Stimulated activated CD4-positive, alpha-beta T cell treated with anti-CD3 and anti-CD28 coated beads, Interleukin-1b, Interleukin-23, amount 100 ng/mL, for 1 hour (primary cell): ENCODE results near the gene KRT9.
"Not testable (repeated sequence)": the region's sequence is repeated elsewhere in the genome, so short reads cannot be mapped to it uniquely, and the experiment has no call there.

Experiments
- DNase-seq, 2 donors: peaks; one replicate each; pipeline ENCODE4 v3.0.0-alpha.2; 2020; ENCODE audit warnings: low read depth in 2 of 2

The KRT9 gene

GRCh38 chr17:41600318-41600717 is 28.5 kb upstream of the KRT9 start:
- DNase-seq = no peak

GRCh38 chr17:41599680-41600079 is 27.8 kb upstream of the KRT9 start:
- no peak for DNase-seq

- no peak for DNase-seq
Observed at GRCh38 chr17:41595585-41595984, 23.7 kb upstream of the KRT9 start.

GRCh38 chr17:41594363-41594915 is 22.6 kb upstream of the KRT9 start:
- no peak for DNase-seq

- no peak for DNase-seq
Observed at GRCh38 chr17:41593306-41593981, 21.6 kb upstream of the KRT9 start.

- no peak for DNase-seq
Observed at GRCh38 chr17:41592601-41593305, 20.9 kb upstream of the KRT9 start.

GRCh38 chr17:41589301-41589700 is 17.4 kb upstream of the KRT9 start:
- DNase-seq = no peak

- DNase-seq = no peak
Observed at GRCh38 chr17:41588126-41588810, 16.4 kb upstream of the KRT9 start.

GRCh38 chr17:41586863-41587495 is 15.1 kb upstream of the KRT9 start, which contains the start of gene KRT14:
TSS of gene KRT14 (minus strand) at chr17:41586895. CDS start at chr17:41586834, 61 bp downstream.
- DNase-seq = no peak

- DNase-seq = no peak
Observed at GRCh38 chr17:41585301-41586056, 13.6 kb upstream of the KRT9 start.

GRCh38 chr17:41584331-41584927 is 12.6 kb upstream of the KRT9 start:
- not testable (repeated sequence) for DNase-seq

- DNase-seq = no peak
Observed at GRCh38 chr17:41583137-41584127, 11.6 kb upstream of the KRT9 start.

GRCh38 chr17:41582061-41582968 is 10.5 kb upstream of the KRT9 start:
- not testable (repeated sequence) for DNase-seq

- DNase-seq = no peak
Observed at GRCh38 chr17:41581366-41582060, 9.7 kb upstream of the KRT9 start.

GRCh38 chr17:41580687-41581365 is 9.0 kb upstream of the KRT9 start:
- no peak for DNase-seq

GRCh38 chr17:41580244-41580575 is 8.4 kb upstream of the KRT9 start:
- no peak for DNase-seq

GRCh38 chr17:41579484-41580243 is 7.8 kb upstream of the KRT9 start:
- peak in 1 of 2 donors; percentile 40 for DNase-seq
